GM19438 (cell line): ENCODE measurements around the gene DPM3.
"Not testable (repeated sequence)": the region's sequence is repeated elsewhere in the genome, so short reads cannot be mapped to it uniquely, and the experiment has no call there.

Experiments
- ATAC-seq: cut with Tn5 transposase; IDR thresholded peaks from one replicate; pipeline ENCODE4 v1.9.1; 2021; ENCODE audit warnings: low read depth; ENCODE audit not compliant: unreplicated experiment

DPM3 gene

GRCh38 chr1:155175927-155176371, 35.6 kb upstream of the DPM3 start:
- ATAC-seq = no peak

DNA sequence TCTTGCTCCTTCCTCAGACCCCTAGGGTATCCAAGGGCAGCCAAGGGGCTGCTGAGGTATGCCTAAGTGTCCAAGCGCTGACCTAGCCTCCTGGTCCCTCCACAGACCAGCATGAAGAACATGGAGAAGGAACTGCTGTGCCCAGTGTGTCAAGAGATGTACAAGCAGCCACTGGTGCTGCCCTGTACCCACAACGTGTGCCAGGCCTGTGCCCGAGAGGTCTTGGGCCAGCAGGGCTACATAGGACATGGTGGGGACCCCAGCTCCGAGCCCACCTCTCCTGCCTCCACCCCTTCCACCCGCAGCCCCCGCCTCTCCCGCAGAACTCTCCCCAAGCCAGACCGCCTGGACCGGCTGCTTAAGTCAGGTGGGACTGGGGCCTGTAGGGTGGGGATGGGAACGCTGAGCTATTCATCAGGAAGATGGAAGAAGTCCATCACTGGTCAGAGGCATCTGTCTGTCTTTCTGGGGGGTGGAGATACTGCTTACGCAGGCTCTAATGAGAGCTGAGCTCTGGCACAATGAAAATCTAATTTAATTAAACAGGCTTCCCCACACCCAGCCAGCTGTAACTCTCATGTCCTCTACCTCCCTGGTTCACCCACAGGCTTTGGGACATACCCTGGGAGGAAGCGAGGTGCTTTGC, 35.1 kb upstream of the DPM3 start:
- no peak for ATAC-seq

DNA sequence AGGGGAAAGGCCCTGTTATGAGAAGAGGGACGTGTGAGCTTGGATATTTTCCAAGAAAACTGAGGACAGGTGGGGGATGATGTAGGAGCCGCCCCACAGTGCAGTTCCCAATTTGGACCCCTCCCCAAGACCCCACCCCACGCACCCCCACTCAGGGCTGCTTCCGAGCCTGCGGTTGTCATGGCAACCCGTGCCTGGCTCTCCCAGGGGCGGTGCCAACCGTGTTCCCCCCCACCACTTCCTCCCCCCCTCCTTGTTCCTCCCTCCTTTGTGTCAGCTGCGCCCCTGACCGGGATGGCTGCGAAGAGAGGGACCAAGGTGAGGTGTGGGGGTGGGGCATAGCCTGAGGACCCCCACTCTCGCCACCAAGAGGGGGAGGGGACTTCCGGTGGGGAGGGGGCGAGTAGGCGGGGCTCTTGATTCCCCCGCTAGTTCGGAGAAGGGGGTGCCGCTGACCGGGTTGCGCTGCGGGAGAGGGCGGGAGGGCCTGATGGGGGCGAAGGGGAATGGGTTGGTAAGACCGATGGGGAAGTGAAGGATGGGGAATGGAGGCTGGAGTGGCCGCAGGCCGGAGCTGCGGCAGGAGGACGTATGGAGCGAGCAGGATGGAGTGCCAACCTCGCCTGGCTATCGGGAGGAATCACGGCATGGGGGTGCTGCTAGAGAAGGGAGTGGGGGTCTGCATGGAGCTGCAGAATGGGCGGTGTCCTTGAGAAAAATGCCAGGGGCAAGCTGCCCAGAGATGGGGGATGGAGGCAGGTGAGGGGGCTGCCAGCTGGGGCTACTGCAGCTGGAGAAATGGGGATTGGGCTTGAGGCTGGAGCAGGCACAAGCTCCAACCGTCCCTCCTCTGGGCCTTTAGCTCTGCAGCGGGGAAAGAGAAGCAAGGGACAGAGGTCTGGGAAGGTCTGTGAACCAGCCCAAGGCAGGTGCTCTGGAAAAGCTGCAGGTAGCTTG, 34.3 kb upstream of the DPM3 start:
- no peak for ATAC-seq

GRCh38 chr1:155173478-155174323, 33.4 kb upstream of the DPM3 start, which contains the start of gene TRIM46:
Gene TRIM46 (plus strand): TSS chr1:155173849. CDS start chr1:155173967, 118 bp downstream.
- peak; percentile 9 for ATAC-seq

DNA sequence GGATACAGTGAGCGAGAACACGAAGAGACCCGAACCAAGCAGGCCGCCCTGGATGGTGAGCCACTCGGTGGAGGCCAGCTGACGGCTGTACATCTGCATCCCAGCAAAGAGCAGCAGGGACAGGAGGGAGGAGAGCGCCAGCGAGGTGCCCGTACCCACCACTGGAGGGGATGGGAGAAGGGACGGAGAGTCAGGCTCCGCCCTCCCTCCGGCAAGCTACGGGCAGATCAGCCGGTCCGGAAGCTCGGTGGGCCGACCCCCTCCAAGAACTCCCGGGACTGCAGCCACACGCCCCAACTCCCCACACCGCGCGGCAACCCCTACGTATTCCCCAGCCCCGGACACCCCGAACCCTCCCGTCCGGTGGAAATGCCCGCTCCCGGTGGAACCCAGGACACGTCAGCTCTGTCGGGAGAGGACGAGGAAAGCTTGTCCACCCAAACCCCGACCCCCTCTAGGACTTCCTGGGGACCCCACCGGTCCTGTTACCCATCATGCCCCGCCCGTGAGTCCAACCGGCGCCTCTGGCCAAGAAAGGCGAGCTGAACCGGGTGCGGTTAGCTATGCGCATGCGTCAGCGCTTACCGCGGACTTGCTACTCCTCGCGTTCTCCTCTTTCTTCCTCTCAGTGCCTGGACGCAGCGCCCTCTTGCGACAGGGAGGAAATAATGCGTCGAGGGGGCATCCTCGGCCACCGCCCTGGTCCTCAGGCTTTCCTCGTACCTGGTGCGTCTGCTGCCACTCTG, 32.6 kb upstream of the DPM3 start, which contains the start of gene KRTCAP2:
KRTCAP2 (minus strand) TSS at position 573 of the 746 bp plus-strand sequence; CDS start at position 493, 80 bp downstream.
- peak; percentile 84 for ATAC-seq

GRCh38 chr1:155171836-155172731, 31.8 kb upstream of the DPM3 start:
- no peak for ATAC-seq

DNA sequence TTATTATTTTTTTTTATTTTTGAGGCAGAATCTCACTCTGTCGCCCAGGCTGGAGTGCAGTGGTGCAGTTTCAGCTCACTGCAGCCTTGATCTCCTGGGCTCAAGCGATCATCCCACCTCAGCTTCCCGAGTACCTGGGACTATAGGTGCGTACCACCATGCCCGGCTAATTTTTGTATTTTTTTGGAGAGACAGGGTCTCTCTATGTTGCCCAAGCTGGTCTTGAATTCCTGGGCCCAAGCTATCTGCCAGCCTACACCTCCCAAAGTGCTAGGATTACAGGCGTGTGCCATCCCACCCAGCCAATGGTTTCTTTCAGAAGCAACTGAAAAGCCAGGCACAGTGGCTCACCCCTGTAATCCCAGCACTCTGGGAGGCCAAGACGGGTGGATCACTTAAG, 30.5 kb upstream of the DPM3 start:
- ATAC-seq = no peak

GRCh38 chr1:155170101-155170785, 29.9 kb upstream of the DPM3 start:
- no peak for ATAC-seq

DNA sequence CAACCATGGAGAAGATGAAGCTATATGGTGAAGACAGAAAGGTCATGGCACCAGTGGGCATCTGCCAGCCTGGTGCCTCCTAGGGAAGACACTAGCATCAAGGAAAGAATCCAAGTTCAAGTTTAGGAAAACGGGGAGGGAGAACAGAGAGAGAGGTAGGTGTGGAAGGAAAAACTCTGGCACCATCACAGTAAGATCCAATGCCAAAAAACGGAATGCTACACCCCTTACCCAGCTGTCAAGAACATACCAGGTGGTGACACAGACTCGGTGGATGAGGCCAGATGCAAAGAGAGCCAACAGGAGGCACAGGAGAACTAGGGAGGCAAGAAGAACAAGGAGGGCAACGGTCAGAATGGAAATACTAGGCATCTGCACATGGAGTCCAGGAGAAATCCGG, 29.2 kb upstream of the DPM3 start:
- no peak for ATAC-seq

- no peak for ATAC-seq
These were observed 28.3 kb upstream of the DPM3 start for GRCh38 chr1:155168456-155169210.

DNA sequence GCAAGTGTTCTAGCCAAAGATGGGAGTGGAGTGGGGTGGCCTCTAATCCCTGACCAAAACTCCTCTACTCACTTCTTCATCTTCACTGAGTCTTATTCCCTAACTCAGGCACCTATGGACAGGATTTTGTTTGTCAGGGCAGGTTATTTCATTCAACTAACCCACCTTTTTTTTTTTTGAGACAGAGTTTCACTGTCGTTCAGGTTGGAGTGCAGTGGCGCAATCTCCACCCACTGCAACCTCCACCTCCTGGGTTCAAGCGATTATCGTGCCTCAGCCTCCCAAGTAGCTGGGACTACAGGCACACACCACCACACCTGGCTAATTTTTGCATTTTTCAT, 27.7 kb upstream of the DPM3 start:
- not testable (repeated sequence) for ATAC-seq

- ATAC-seq = no peak
These were observed 27.1 kb upstream of the DPM3 start for GRCh38 chr1:155167166-155168104.

DNA sequence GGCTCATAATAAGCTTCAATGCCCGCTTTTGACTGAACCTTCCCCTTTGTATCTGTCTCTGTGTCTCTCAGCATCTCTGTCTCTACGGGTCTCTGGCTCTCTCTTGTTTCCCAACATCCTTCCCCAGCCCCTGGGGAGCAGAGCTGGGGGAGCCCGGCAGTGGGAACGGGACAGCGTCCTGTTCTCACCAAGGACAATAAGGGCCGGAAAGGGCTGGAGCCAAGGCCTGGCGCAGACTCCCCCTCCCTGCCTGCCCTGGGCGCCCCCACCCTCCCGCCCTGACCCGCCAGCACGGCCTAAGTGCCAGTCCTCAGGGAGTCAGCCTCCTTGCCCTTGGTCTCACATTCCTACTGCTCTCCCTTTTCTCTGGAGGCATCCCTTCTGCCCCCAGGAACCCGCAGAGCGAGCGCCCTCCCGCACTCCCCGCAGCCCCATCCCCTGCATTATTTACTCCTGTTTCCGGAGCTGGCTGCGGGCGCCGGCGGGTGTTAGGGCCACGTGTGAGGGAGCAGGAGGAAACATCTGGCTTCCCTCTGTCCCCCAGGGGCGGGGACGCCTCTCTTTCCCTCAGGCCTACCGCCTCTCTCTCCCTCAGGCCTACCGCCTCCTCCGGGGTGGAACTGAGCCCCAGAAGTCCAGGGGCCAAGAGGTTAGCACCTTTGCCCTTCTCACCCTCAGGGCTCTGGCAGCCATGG, 26.3 kb upstream of the DPM3 start:
- no peak for ATAC-seq

DNA sequence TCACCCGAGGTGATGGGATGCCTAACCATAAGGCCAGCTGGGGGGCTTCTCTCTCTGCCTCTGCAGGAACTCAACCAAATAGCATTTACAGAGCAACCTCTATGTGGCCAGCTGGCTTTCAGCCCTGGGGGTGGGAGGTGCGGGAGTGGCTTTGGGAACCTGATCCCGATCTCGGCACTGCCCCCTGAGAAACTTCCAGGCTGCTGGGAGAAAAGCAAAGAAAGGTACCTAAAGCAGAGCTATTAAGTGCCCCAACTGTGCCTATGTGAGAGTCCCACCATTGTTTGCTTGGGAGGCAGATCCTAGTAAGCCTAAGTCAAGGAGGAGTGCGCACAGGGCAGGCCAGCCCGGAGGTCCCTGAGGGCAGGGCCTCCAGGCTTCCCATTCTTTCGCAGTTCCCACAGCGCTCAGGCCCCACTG, 25.7 kb upstream of the DPM3 start:
- ATAC-seq = no peak

- ATAC-seq = not testable (repeated sequence)
These were observed 24.3 kb upstream of the DPM3 start for GRCh38 chr1:155164625-155165024.

GRCh38 chr1:155163785-155164184, 23.5 kb upstream of the DPM3 start:
- ATAC-seq = not testable (repeated sequence)
